ENCODE measurements around the gene AAGAB.
A peak's percentile ranks its signal among the peaks of the same experiment; 100 is the strongest.

AAGAB gene

GRCh38 chr15:67240235-67241131 lies 14.0 kb downstream of the AAGAB start:
- peak; percentile 61 for DNase-seq
- H3K9me3 ChIP-seq (replicated peaks; ENCODE audit: insufficient read depth, low read length) = no peaks in the 10 kb centered on the region
- H3K36me3 ChIP-seq (replicated peaks; ENCODE audit: insufficient read depth, low read length) = peaks cover 3% of the 10 kb centered on the region; the same call in 1 of the 2 replicates
- H3K9ac ChIP-seq (ENCODE audit: low read length) = peak overlapping the region; percentile 3; the same call in 1 of the 2 replicates
- no peaks in the 10 kb centered on the region for H3K9me2 ChIP-seq (replicated peaks; ENCODE audit: insufficient read depth, low read length)
- H3K4me1 ChIP-seq (ENCODE audit: low read length) = peaks cover 46% of the 10 kb centered on the region
- H2AFZ ChIP-seq (ENCODE audit: low read length) = no peak overlapping the region
- H3K27ac ChIP-seq (ENCODE audit: low read length) = peak overlapping the region; percentile 77; the same call in 1 of the 2 replicates
- peak overlapping the region; percentile 89 for H3K4me2 ChIP-seq (ENCODE audit: low read depth, low read length)
- H3K79me2 ChIP-seq (ENCODE audit: low read length) = peaks cover 74% of the 10 kb centered on the region
- H3K4me3 ChIP-seq (ENCODE audit: low read length) = no peak overlapping the region
- H3K27me3 ChIP-seq (replicated peaks; ENCODE audit: insufficient read depth, low read length) = no peaks in the 10 kb centered on the region
- 0 out of 2 replicates have a peak, but pooled peaks cover 3% of the 10 kb centered on the region for H4K20me1 ChIP-seq (ENCODE audit: insufficient read depth, low read length)
- peaks cover 27% of the 10 kb centered on the region for H3F3A ChIP-seq (ENCODE audit: insufficient read depth, low read length)
- TF ChIP-seq EZH2 (optimal IDR thresholded peaks at IDR 0.05; ENCODE audit: low read depth, low read length) (no peak), CTCF (IDR thresholded peaks at IDR 0.05; ENCODE audit: low read length) (peak; percentile 71)

- Histone ChIP-seq H3K36me3 (replicated peaks; ENCODE audit: insufficient read depth, low read length) (peaks cover 8% of the 10 kb centered on the region; the same call in 1 of the 2 replicates), H3K4me2 (ENCODE audit: low read depth, low read length) (no peak overlapping the region)
- no peak for TF ChIP-seq EZH2 (optimal IDR thresholded peaks at IDR 0.05; ENCODE audit: low read depth, low read length)
Measured at GRCh38 chr15:67232591-67232990, 21.9 kb downstream of the AAGAB start.

GRCh38 chr15:67230504-67230903 lies 24.0 kb downstream of the AAGAB start:
- H3K4me2 ChIP-seq (ENCODE audit: low read depth, low read length) = no peak overlapping the region
- H2AFZ ChIP-seq (ENCODE audit: low read length) = no peak overlapping the region
- no peak for DNase-seq
- TF ChIP-seq EZH2phosphoT487 (IDR thresholded peaks at IDR 0.05; ENCODE audit: low read length) = no peak
- TF ChIP-seq EZH2 (optimal IDR thresholded peaks at IDR 0.05; ENCODE audit: low read depth, low read length) = no peak
- no peak for TF ChIP-seq CTCF (IDR thresholded peaks at IDR 0.05; ENCODE audit: low read length)
- H3K36me3 ChIP-seq (replicated peaks; ENCODE audit: insufficient read depth, low read length) = peaks cover 5% of the 10 kb centered on the region; the same call in 1 of the 2 replicates
- no peaks in the 10 kb centered on the region for H3K4me1 ChIP-seq (ENCODE audit: low read length)
- H3F3A ChIP-seq (ENCODE audit: insufficient read depth, low read length) = no peaks in the 10 kb centered on the region
- H3K79me2 ChIP-seq (ENCODE audit: low read length) = peaks cover 5% of the 10 kb centered on the region; the same call in 1 of the 2 replicates
- no peaks in the 10 kb centered on the region for H3K27me3 ChIP-seq (replicated peaks; ENCODE audit: insufficient read depth, low read length)
- H3K4me3 ChIP-seq (ENCODE audit: low read length) = no peak overlapping the region
- no peaks in the 10 kb centered on the region for H3K9me2 ChIP-seq (replicated peaks; ENCODE audit: insufficient read depth, low read length)
- H3K9ac ChIP-seq (ENCODE audit: low read length) = no peak overlapping the region
- no peaks in the 10 kb centered on the region for H3K9me3 ChIP-seq (replicated peaks; ENCODE audit: insufficient read depth, low read length)
- no peak overlapping the region for H3K27ac ChIP-seq (ENCODE audit: low read length)
- no peaks in the 10 kb centered on the region for H4K20me1 ChIP-seq (ENCODE audit: insufficient read depth, low read length)

More at GRCh38 chr15:67232591-67232990, 21.9 kb downstream of the AAGAB start:
- no peaks in the 10 kb centered on the region for H3F3A ChIP-seq (ENCODE audit: insufficient read depth, low read length)
- H3K4me1 ChIP-seq (ENCODE audit: low read length) = no peaks in the 10 kb centered on the region
- H3K27me3 ChIP-seq (replicated peaks; ENCODE audit: insufficient read depth, low read length) = no peaks in the 10 kb centered on the region
- DNase-seq = no peak
- 0 out of 2 replicates have a peak, but pooled peaks cover 2% of the 10 kb centered on the region for H4K20me1 ChIP-seq (ENCODE audit: insufficient read depth, low read length)
- no peaks in the 10 kb centered on the region for H3K9me2 ChIP-seq (replicated peaks; ENCODE audit: insufficient read depth, low read length)
- no peak overlapping the region for H3K4me3 ChIP-seq (ENCODE audit: low read length)
- H3K27ac ChIP-seq (ENCODE audit: low read length) = no peak overlapping the region
- no peaks in the 10 kb centered on the region for H3K9me3 ChIP-seq (replicated peaks; ENCODE audit: insufficient read depth, low read length)
- H2AFZ ChIP-seq (ENCODE audit: low read length) = no peak overlapping the region
- H3K9ac ChIP-seq (ENCODE audit: low read length) = no peak overlapping the region
- H3K79me2 ChIP-seq (ENCODE audit: low read length) = peaks cover 21% of the 10 kb centered on the region
